Dedifferentiated amniotic fluid mesenchymal stem cell (primary cell): ENCODE measurements around the gene ADGRG1.

Experiments used
- DNase-seq: peaks from one replicate; pipeline ENCODE4 v3.0.0-alpha.2; 2016; ENCODE audit errors: extremely low spot score

Gene ADGRG1

GRCh38 chr16:57620335-57621231 is 7.8 kb upstream of the ADGRG1 start:
- no peak for DNase-seq

GRCh38 chr16:57621521-57622271 is 6.7 kb upstream of the ADGRG1 start:
- no peak for DNase-seq

DNA sequence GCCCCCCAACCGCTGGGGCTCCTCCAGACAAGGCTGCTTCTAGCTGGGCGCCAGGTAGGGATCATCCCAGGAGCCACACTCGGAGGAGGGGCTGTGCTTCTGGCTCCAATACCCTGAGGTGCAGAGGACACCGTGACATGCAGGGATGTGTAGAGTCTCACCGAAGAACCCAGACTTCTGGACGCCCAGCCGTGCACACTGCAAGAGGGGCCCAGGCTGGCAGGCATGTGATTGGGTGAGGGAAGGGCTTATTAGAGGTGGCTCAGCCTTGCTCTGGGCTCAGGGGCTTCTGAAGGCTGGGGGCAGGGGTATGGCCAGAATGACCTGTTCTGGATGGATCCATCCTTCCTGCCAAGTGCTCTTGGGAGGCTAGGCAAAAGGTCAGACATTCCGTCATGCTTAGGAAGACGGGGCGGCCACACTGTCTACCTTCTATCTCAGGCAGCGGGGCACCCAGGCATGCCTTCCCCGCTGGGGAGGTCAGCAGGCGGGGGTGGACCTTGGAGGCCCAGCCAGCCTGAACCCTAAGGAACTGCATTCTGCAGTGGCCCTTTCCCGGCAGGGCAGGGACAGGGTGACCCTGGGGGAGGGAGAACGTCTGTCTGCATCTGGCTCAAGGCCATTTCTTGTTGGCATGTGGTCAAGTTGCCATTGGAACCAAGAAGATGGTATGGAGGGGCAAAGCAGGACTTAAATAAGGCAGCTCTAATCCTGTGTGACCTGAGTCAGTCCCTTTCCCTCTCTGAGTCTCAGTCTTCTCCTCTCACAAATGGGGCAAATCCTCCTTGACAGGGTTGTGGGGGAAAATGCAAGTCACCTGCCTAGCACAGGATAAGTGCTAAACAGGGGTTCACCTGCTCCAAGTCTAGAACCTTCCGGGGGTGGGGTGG is 5.8 kb upstream of the ADGRG1 start:
- no peak for DNase-seq

- no peak for DNase-seq
Observed at GRCh38 chr16:57623251-57624043, 5.0 kb upstream of the ADGRG1 start.

GRCh38 chr16:57624044-57624688 is 4.3 kb upstream of the ADGRG1 start:
- no peak for DNase-seq

DNA sequence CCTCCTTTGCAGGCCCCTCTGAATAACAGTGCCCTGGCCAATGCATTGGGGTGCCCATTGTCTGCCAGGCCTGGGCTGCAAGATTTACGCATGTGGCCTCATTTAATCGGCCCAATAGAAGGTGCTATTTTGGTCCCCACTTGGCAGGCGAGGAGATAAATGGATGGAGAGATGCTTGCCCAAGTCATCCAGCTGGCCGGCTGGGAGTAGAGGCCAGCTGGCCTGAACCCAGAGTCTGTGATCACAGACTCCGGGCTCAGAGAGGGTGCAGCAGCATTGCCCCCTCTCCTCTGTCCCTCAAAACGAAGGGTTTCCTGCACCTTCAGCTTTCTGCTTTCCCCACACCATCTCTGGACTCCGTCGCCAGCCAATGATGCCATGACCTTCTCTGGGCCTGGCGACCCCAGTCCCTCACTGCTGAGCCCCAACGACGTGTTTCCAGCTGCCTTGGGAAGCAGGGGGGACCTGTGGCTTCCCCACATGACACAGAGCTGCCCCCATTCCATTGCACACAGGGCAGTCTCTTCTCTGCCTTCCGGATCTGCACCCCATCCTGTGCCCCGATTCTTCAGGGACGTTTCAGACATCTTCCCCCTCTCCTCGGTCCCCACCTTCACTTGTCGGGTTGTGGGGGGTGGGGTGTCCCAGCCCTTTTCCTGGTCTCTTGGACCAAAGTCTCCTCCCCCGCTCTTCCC is 3.5 kb upstream of the ADGRG1 start:
- DNase-seq: no peak

- DNase-seq: no peak
Observed at GRCh38 chr16:57626420-57627170, 1.8 kb upstream of the ADGRG1 start.

DNA sequence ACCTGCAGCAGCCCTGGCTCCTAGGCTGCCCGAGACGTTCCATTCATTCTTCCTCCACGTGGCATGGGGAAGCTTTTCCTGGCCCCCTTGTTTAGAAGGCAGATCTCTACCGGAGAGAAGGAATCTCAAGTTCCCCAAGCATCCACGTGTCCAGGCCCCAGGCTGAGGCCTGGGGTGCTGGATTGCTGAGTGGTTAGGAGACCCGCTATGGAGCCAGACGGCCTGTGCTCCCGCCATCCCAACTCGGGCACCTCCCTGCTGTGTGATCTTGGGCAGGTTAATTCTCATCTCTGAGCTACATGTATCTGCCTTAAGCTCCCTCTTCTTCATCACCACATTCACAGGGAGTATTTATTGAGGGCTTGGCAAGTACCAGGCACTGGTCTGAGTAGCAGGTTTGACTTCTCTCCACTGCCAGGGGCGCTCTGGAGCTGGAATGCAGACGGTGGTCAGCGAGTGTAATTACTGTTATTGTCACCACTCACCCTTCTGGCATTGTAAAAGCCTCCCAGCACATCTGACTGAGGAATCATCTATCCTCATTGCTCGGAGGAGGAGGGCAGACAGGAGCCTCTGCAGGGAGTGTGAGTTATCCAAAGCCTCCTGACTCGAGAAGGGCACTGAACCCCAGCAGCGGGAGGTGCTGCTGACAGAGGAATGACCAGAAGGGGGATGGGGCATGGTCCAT is 1.1 kb upstream of the ADGRG1 start:
- peak; percentile 49 for DNase-seq

DNA sequence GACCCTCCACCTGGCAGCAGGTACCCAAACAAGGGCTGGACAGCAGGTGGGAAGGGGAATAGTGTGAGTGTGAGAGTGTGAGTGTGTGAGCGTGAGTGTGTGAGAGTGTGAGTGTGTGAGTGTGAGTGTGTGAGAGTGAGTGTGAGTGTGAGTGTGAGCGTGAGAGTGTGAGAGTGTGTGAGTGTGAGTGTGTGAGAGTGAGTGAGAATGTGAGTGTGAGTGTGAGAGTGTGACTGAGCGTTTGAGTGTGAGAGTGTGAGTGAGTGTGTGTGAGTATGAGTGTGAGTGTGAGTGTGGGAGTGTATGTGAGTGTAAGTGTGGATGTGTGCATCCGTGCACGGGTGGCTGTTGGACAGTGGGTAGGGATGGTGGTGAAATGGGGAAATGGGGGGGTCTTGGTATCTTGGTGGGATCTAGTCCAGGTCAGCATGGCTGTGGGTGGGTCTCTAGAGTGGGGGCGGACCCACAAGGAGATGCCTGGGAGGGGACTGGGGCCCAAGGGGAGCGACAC is 408 bp downstream of the ADGRG1 start:
- DNase-seq: no peak

DNA sequence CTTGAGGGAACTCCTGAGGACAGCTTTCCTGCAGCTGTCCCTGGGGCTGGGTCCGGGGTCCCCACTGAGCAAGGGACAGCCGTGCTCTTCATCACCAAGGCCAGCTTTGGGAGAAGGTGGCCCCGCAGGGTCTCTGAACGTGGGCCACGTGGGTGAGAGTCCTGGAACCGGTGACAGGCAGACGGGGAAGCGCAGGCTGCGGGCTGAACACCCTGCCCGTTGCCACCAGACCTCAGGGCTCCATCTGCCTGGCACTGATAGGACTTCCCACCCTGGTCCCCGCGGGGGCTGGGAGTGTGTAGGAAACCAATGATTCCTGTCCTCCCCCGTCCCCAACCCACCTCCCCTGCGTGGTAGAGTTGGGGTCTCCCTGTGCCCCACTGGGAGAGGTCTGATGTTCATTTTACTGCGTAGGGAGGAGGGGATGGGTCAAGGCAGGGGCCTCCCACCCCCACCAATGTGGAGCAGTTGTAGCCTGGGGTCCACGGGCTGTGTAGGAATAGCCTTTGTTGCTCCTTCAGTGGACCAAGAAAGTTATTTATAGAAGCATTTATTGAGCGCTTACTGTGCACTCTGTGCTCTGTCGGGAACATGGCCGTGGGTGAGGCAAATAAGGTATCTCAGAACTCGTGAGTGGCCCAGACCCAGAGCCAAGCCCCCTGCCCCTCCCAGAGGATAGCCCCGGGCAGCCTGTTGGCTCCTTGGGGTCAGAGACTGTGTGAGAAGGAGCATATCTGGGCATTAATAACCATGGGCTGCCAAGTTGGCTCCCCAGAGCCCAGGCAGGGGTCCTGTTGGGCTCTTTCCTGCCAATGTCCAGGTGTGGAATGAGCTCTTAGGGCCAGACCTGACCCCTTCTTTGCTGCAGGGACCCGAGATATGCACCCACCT is 1.3 kb downstream of the ADGRG1 start:
- DNase-seq: no peak

GRCh38 chr16:57630407-57630797 is 2.0 kb downstream of the ADGRG1 start:
- no peak for DNase-seq

- DNase-seq: no peak
Observed at GRCh38 chr16:57630931-57631845, 2.8 kb downstream of the ADGRG1 start.

DNA sequence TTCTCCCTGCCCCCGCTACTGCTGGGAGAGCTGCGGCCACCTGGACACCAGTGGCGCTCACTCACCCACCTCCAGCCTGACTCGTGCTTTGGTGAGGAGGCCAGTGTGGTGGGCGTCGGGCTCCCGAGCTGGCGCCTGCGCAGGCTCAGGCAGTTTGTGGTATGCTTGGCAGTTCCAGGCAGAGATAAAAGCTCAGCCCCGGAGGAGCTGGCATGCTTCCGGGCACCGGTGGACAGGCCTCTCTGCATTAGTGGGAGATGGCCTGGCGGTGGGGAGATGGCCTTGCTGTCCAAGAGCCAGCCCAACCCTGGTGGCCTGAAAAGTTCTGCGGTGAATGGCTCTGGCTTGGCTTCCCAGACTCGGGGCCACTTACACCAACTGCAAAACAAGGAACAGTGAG is 4.1 kb downstream of the ADGRG1 start:
- DNase-seq: no peak

DNA sequence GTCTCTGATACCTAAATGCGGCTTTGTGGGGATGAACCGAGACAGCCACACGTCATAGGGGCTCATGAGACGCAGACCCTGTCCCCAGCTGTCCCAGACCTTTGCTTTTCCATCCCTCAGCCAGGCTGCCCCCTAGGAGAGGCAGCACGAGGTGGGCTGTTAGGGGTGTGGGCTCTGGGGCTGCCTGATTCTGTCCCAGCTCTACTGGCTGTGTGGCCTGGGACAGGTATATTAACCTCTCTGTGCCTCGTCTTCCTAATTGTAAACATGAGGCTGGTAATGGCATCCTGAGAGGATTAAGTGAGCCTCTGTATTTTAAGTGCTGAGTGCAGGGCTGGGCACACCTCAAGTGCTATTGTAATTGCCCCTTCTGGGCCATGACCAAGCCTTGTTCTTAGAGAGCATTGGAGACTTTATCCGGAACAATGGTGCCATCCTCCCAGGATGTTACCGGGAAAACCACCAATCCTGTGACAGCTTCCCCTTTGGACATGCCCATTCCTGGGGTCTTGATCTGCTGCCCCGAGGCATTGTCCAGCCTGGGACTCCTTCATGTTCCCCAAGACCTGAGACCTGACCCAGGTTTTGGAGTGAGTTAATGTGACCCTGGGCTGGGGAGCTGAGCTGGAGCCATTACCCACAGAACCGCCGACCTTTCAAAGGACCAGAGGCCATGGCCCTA is 5.1 kb downstream of the ADGRG1 start:
- no peak for DNase-seq

- no peak for DNase-seq
Observed at GRCh38 chr16:57634171-57634570, 5.7 kb downstream of the ADGRG1 start.
